Subcutaneous adipose tissue (tissue), 4 donors: Measurements from ENCODE around the gene MARVELD1. TPM values are rescaled to one million over a fixed set of nuclear protein-coding genes. Genes with fewer than 3 reads are reported as not detected.

Source experiments
- CTCF ChIP-seq: fragments of 450-650 bp; IDR thresholded peaks from one replicate; pipeline ENCODE4 v1.5.1; 2016; ENCODE audit warnings: low read depth, mild to moderate bottlenecking, control low read depth, antibody characterized with exemption, moderate library complexity
- total RNA-seq, 4 donors: library from RNA; depleted of rRNA; stranded (reverse); fragments of >200 nt; gene quantifications; one replicate each; pipeline ENCODE4 v1.1.0, GENCODE V29; 2016

The MARVELD1 gene
- total RNA-seq, 4 donors from 2014 or later: 13.0 to 21.6 (median 20.8) TPM

- TF ChIP-seq CTCF: no peak
Observed at GRCh38 chr10:97762056-97762455, 48.5 kb downstream of the MARVELD1 start.

GRCh38 chr10:97762816-97763215 is 49.3 kb downstream of the MARVELD1 start:
- TF ChIP-seq CTCF: no peak

GRCh38 chr10:97763411-97763810 is 49.9 kb downstream of the MARVELD1 start:
- TF ChIP-seq CTCF: no peak

GRCh38 chr10:97763947-97764346 is 50.4 kb downstream of the MARVELD1 start:
- no peak for TF ChIP-seq CTCF

- no peak for TF ChIP-seq CTCF
Observed at GRCh38 chr10:97764519-97764931, 51.0 kb downstream of the MARVELD1 start.

- no peak for TF ChIP-seq CTCF
Observed at GRCh38 chr10:97765201-97765600, 51.7 kb downstream of the MARVELD1 start.

- TF ChIP-seq CTCF: no peak
Observed at GRCh38 chr10:97766106-97766810, 52.7 kb downstream of the MARVELD1 start.
